Measurements from ENCODE around the gene HSPB6. TPM values are rescaled to one million over a fixed set of nuclear protein-coding genes. Genes with fewer than 3 reads are reported as not detected.

HSPB6 gene
- total RNA-seq, 3 donors from 2014 or later = 3.9 to 122 (median 22.9) TPM

DNA sequence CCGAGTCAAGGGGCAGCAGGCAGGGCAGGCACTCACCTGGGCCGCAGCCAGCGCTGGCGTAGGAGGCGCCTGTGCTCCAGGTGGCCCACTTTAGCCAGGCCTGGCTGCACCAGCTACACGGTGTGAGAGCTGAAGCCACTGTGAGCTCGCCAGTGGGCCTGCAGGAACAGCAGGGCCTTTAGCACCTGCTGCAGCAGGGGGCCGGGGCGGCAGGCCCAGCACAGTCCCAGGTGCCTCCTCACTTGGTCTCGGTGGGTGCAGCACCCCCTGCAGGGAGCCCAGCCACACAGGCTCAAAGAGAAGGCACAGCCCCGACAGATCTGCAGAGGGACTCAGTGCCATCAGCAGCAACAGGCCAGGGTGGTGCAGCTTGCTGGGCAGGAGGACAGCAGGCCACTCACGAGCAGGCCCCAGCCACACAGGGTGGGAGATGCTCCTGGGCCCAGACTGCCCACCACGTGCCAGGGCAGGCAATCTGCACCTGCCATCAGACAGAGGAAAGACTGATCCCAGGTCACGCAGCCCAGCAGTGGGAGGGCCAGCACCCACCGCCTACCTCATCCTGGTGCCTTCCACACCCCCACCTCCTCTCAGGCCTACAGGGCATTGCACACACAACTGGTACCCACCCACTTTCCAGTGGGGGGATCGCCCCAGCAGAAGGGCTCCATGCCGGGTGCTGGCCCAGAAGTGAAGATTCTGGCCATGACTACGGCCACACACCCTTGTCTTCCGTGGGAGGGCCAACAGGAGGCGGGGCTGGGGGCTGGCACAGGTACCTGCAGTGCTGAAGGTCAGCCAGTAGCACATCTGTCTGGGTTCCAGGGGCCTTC lies 34.4 kb upstream of the HSPB6 start:
- DNase-seq = no peak
- no peak for ATAC-seq
- intact Hi-C loops (cut with DNase I, micrococcal nuclease) = no loop called here

DNA sequence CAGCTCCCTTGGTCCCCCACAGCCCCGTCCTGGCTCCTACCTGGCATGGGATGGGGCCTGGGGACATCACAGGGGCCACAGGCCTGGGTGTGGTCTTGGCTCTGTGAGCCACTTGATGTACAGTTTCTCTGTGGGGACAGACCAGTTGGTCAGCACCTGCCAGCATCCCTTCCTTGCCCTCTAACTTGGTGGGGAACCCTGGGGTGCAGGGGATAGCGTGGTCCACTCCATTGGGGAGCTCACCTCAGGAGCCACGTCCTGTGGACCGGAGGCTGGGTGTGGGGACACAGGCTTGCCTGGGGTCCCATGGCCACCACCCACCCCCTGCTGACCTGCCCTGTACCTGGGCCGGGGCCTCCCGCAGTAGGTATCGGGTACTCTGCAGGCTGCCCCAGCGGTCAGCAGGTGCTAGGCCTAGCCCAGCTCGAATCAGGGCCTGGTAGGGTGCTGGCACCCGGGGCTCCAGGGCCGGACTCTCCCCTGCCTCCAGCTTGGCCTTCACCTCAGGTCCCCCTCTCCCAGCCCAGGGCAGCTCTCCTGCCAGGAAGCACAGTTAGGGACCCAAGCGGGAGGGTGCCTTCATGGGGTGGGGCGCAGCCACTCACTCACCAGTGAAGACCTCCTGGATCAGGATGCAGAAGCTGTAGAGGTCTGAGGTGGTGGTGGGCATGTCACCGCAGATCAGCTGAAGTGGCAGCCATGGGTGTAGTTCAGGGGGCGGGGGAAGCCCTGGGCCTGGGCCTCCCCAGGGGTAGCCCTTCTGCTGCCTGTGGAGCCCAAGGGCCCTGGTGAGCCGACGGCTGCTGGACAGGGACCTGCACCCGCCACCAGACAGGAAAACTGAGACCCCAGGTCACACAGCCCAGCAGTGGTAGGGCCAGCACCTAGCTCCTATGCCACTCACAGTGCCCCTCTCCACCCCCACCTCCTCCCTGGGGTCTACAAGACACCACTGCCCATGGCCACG lies 33.4 kb upstream of the HSPB6 start:
- TF ChIP-seq, protein P1, sequence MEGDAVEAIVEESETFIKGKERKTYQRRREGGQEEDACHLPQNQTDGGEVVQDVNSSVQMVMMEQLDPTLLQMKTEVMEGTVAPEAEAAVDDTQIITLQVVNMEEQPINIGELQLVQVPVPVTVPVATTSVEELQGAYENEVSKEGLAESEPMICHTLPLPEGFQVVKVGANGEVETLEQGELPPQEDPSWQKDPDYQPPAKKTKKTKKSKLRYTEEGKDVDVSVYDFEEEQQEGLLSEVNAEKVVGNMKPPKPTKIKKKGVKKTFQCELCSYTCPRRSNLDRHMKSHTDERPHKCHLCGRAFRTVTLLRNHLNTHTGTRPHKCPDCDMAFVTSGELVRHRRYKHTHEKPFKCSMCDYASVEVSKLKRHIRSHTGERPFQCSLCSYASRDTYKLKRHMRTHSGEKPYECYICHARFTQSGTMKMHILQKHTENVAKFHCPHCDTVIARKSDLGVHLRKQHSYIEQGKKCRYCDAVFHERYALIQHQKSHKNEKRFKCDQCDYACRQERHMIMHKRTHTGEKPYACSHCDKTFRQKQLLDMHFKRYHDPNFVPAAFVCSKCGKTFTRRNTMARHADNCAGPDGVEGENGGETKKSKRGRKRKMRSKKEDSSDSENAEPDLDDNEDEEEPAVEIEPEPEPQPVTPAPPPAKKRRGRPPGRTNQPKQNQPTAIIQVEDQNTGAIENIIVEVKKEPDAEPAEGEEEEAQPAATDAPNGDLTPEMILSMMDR (IDR thresholded peaks at IDR 0.05) = no peak
- H3K36me3 ChIP-seq (ENCODE audit: low read depth) = no peaks in the 10 kb centered on the region
- ATAC-seq = no peak
- intact Hi-C loops (cut with DNase I, micrococcal nuclease) = no loop called here
- H3K4me3 ChIP-seq = no peak overlapping the region
- H3K4me1 ChIP-seq (ENCODE audit: low read depth) = no peaks in the 10 kb centered on the region
- DNase-seq = no peak
- no peaks in the 10 kb centered on the region for H3K9me3 ChIP-seq

More for the DNA sequence above, 34.4 kb upstream of the HSPB6 start:
- no peaks in the 10 kb centered on the region for H3K4me1 ChIP-seq (ENCODE audit: low read depth)
- H3K9me3 ChIP-seq = no peaks in the 10 kb centered on the region
- H3K4me3 ChIP-seq = no peak overlapping the region
- TF ChIP-seq, protein P1 (IDR thresholded peaks at IDR 0.05) = no peak
- no peaks in the 10 kb centered on the region for H3K36me3 ChIP-seq (ENCODE audit: low read depth)

DNA sequence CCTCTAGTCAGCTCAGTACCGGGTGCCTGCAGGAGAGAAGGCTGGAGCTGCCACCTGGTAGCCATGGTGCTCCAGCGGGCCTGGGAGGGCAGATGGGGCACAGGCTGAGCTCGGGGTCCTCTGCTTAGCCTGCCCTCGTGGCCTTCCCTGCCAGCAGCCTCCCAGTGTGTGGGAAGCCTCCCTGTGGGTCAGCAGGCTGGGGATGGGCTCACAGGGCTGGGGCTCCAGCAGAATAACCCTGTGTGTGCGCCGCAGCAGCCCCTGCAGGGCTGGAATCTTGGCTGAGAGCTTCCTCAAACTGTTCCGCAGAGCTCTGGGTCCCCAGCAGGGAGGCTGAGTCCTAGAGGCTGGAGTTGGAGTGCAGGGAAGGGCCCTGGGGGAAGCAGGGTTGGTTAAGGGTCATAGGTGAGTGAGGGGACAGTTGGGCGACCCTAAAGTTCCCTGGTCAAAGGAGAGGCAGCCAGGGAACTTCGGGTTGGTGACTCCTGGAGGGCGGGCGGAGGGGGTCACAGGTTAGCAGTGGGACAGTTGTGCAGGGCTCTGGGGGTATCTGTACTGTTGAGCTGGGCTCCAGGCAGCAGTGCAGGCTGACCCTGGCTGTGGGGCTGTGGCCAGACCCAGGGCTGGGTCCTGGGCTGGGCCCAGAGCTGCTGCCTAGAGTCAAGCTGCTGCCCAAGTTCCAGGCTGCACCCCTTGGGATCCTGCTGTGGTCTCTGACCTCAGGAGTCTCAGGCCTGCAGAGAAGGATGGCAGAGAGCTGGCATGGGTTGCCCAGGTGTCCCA lies 32.6 kb upstream of the HSPB6 start:
- H3K4me3 ChIP-seq = no peak overlapping the region
- TF ChIP-seq, protein P1 (IDR thresholded peaks at IDR 0.05) = no peak
- no peaks in the 10 kb centered on the region for H3K36me3 ChIP-seq (ENCODE audit: low read depth)
- DNase-seq (no peak), ATAC-seq (no peak)
- H3K4me1 ChIP-seq (ENCODE audit: low read depth) = no peaks in the 10 kb centered on the region
- intact Hi-C loops (cut with DNase I, micrococcal nuclease) = no loop called here
- no peaks in the 10 kb centered on the region for H3K9me3 ChIP-seq

DNA sequence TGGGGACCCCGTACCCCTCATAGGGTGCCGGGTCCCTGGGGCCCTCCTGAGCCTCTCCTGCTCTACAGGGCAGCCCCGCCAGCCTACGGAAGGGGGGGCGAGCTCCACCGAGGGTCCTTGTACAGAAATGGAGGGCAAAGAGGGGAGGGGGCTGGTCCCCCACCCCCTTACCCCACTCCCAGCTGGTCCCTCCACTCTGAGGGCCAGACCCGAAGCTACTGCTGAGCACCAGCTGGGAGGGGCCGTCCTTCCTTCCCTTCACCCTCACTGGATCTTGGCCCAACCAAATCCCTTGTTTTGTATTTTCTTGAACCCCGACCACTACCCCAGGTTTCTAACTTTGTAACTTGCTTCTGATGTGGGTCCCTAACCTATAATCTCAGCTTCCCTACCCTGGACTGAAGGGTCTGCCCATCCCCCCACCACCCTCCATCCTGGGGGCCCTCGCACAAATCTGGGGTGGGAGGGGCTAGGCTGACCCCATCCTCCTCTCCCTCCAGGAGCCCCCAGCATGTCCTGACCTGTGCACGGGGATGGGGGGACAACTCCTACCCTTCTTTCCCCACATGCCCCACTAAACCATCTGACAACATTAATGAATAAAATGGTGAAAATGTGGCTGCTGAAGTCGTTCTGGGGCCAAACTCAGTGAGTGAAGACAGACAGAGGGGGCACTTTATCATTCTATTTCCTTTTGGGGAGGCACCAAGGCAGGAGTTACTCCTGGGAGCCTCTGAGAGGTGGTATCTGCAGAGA lies 31.6 kb upstream of the HSPB6 start:
- H3K36me3 ChIP-seq (ENCODE audit: low read depth) = no peaks in the 10 kb centered on the region
- no peaks in the 10 kb centered on the region for H3K9me3 ChIP-seq
- no peaks in the 10 kb centered on the region for H3K4me1 ChIP-seq (ENCODE audit: low read depth)
- DNase-seq (no peak), ATAC-seq (no peak)
- intact Hi-C loops (cut with DNase I, micrococcal nuclease) = no loop called here
- no peak overlapping the region for H3K4me3 ChIP-seq
- TF ChIP-seq, protein P1 (IDR thresholded peaks at IDR 0.05) = no peak
